Mucosa of descending colon (tissue), 3 donors: ENCODE results near the gene FBXO48. TPM values are rescaled to one million over a fixed set of nuclear protein-coding genes. Genes with fewer than 3 reads are reported as not detected.
"Not testable (repeated sequence)": the region's sequence is repeated elsewhere in the genome, so short reads cannot be mapped to it uniquely, and the experiment has no call there.

Source experiments
- ATAC-seq: fragments of 200-7000 bp; cut with Tn5 transposase; one replicate; pipeline ENCODE4 v1.9.1; 2020; ENCODE audit warnings: mild to moderate bottlenecking, moderate library complexity
- DNase-seq, 3 donors: peaks; one replicate each; pipeline ENCODE4 v3.0.0-alpha.2; 2020
- H3K36me3 ChIP-seq: fragments of 200-600 bp; one replicate; pipeline ENCODE4 v1.8.0; 2021; ENCODE audit warnings: low read depth, mild to moderate bottlenecking
- H3K4me1 ChIP-seq: fragments of 200-600 bp; one replicate; pipeline ENCODE4 v1.8.0; 2021; ENCODE audit warnings: low read depth, mild to moderate bottlenecking
- H3K4me3 ChIP-seq: fragments of 200-600 bp; one replicate; pipeline ENCODE4 v1.8.0; 2021; ENCODE audit warnings: mild to moderate bottlenecking
- H3K9me3 ChIP-seq: fragments of 200-600 bp; one replicate; pipeline ENCODE4 v1.8.0; 2021; ENCODE audit warnings: mild to moderate bottlenecking
- intact Hi-C, 2 donors: fragments of 100-400 bp; cut with DNase I in 1 of 2; cut with micrococcal nuclease in 1 of 2; formaldehyde crosslinking; loops; one replicate each; pipeline versions ENCODE4 v1.11.0 to v1.11.1; 2022; cut with DNase I, micrococcal nuclease
- total RNA-seq, 3 donors: library from RNA; stranded (reverse); fragmentation: NEBNext Ultra II Directional in 2 of 3; extraction: Animal tissue kit (Norgen Biotek cat#: 25700) in 2 of 3; gene quantifications; one replicate each; pipeline versions ENCODE4 v1.2.1 to v1.2.4, GENCODE V29; 2021 to 2023
- TF ChIP-seq, protein P1 (sequence below): fragments of 200-600 bp; IDR thresholded peaks from one replicate; pipeline ENCODE4 v1.8.0; 2022; ENCODE audit warnings: antibody characterized with exemption, mild to moderate bottlenecking
- donor health status: DM: no; HTN: no; CAD: no; lungs with moderate emphysema.
- donor health status: DM: no; HTN: no; CAD: no.
- donor health status: DM: no; HTN: yes; CAD: no.

The FBXO48 gene
- total RNA-seq, 3 donors from 2014 or later, result 1.5 to 2.6 (median 1.9) TPM

- intact Hi-C loops, result no loop called here
- Histone ChIP-seq H3K4me3 (no peak overlapping the region), H3K36me3 (no peaks in the 10 kb centered on the region), H3K9me3 (no peaks in the 10 kb centered on the region), H3K4me1 (no peaks in the 10 kb centered on the region)
- ATAC-seq (no peak), DNase-seq (no peak)
- TF ChIP-seq, protein P1, sequence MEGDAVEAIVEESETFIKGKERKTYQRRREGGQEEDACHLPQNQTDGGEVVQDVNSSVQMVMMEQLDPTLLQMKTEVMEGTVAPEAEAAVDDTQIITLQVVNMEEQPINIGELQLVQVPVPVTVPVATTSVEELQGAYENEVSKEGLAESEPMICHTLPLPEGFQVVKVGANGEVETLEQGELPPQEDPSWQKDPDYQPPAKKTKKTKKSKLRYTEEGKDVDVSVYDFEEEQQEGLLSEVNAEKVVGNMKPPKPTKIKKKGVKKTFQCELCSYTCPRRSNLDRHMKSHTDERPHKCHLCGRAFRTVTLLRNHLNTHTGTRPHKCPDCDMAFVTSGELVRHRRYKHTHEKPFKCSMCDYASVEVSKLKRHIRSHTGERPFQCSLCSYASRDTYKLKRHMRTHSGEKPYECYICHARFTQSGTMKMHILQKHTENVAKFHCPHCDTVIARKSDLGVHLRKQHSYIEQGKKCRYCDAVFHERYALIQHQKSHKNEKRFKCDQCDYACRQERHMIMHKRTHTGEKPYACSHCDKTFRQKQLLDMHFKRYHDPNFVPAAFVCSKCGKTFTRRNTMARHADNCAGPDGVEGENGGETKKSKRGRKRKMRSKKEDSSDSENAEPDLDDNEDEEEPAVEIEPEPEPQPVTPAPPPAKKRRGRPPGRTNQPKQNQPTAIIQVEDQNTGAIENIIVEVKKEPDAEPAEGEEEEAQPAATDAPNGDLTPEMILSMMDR, result no peak
These were observed 22.2 kb upstream of the FBXO48 start for GRCh38 chr2:68489282-68489681.

GRCh38 chr2:68488605-68489004 is 21.5 kb upstream of the FBXO48 start:
- H3K9me3 ChIP-seq, intact Hi-C loops, H3K36me3 ChIP-seq, H3K4me3 ChIP-seq, H3K4me1 ChIP-seq, DNase-seq, ATAC-seq: not testable (repeated sequence)

DNA sequence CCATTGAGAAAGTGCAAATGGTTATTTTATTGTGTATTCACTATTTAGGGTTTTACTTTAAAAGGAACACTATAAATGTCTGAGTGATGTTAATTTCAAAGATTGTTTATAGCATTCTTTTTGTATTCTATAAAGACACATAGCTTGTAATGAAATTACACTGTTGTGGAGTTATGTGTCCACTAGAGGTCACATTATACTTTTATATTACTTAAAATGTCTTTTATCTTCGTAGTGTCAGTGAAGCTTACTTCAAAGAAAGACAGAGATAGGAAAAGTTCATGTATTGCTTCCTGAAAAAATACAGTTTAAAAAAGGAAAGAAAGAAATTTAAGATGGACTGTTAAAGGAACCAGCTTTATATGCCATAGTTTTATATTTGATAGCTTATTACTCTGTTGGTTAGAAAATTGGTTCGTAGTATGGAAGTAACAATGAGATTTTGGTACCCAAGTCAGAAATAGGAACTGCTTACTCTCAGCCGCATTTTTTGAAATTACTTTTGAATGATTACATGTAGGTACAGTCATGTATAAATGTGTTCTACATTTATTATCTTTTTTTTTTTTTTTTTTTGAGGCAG is 20.8 kb upstream of the FBXO48 start:
- intact Hi-C loops, result no loop called here
- H3K4me3 ChIP-seq, result no peak overlapping the region
- H3K4me1 ChIP-seq, result no peaks in the 10 kb centered on the region
- no peaks in the 10 kb centered on the region for H3K36me3 ChIP-seq
- ATAC-seq, result peak; percentile 48
- H3K9me3 ChIP-seq, result no peaks in the 10 kb centered on the region
- TF ChIP-seq, protein P1, result no peak
- DNase-seq, result no peak

- H3K9me3 ChIP-seq, result no peaks in the 10 kb centered on the region
- no peak for ATAC-seq
- intact Hi-C loops, result no loop called here
- no peak overlapping the region for H3K4me3 ChIP-seq
- no peaks in the 10 kb centered on the region for H3K4me1 ChIP-seq
- TF ChIP-seq, protein P1, result no peak
- no peaks in the 10 kb centered on the region for H3K36me3 ChIP-seq
- no peak for DNase-seq
These were observed 15.9 kb upstream of the FBXO48 start for GRCh38 chr2:68483011-68483410.

- intact Hi-C loops, result no loop called here
- no peak for ATAC-seq
- H3K4me1 ChIP-seq, result no peaks in the 10 kb centered on the region
These were observed 15.3 kb upstream of the FBXO48 start for GRCh38 chr2:68482296-68482820.

DNA sequence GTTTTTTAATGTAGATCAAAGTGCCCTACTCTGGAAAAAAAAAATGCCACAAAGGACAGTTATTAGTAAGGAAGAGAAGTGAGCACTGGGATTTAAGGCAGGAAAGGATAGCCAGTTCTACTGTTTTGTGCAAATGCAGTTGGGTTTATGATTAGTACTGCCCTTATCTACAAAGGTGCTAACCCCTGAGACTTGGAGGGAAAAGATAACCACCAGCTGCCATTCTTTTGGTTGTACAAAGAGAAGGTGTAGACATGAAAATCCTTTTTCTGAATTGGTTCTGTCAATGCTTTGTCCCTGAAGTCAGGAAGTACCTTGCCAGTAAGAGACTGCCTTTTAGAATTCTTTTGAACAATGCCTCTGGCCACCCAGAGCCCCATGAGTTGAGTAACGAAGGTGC is 11.6 kb upstream of the FBXO48 start:
- Histone ChIP-seq H3K36me3 (no peaks in the 10 kb centered on the region), H3K4me3 (no peak overlapping the region), H3K4me1 (no peaks in the 10 kb centered on the region), H3K9me3 (no peaks in the 10 kb centered on the region)
- intact Hi-C loops, result no loop called here
- TF ChIP-seq, protein P1, result no peak
- DNase-seq (no peak), ATAC-seq (no peak)

More at GRCh38 chr2:68482296-68482820, 15.3 kb upstream of the FBXO48 start:
- DNase-seq, result no peak
- Histone ChIP-seq H3K36me3 (no peaks in the 10 kb centered on the region), H3K9me3 (no peaks in the 10 kb centered on the region), H3K4me3 (no peak overlapping the region)
- TF ChIP-seq, protein P1, result no peak
